NB4 (cell line): ENCODE results near the gene SMIM29.

Source experiments
- CTCF ChIP-seq: IDR thresholded peaks from one replicate; pipeline ENCODE4 v1.5.1; 2012; ENCODE audit warnings: low read depth, low read length
- POLR2A ChIP-seq: IDR thresholded peaks from 2 replicates; pipeline ENCODE4 v1.6.1; 2011; ENCODE audit warnings: mild to moderate bottlenecking; ENCODE audit not compliant: insufficient read length; ENCODE audit errors: extremely low read depth

GRCh38 chr6:34242252-34243130 lies 6.3 kb downstream of the SMIM29 start:
- no peak for TF ChIP-seq CTCF
- TF ChIP-seq POLR2A: no peak
